NCI-H2107 treated with DMSO at 0.1 percent for 48 hours (cell line): ENCODE measurements around the gene MUC5B.

ENCODE experiments used
- DNase-seq: peaks from one replicate; lab custom pipeline; 2025; ENCODE audit not compliant: unreplicated experiment; lab: John Stamatoyannopoulos, UW

Gene MUC5B

DNA sequence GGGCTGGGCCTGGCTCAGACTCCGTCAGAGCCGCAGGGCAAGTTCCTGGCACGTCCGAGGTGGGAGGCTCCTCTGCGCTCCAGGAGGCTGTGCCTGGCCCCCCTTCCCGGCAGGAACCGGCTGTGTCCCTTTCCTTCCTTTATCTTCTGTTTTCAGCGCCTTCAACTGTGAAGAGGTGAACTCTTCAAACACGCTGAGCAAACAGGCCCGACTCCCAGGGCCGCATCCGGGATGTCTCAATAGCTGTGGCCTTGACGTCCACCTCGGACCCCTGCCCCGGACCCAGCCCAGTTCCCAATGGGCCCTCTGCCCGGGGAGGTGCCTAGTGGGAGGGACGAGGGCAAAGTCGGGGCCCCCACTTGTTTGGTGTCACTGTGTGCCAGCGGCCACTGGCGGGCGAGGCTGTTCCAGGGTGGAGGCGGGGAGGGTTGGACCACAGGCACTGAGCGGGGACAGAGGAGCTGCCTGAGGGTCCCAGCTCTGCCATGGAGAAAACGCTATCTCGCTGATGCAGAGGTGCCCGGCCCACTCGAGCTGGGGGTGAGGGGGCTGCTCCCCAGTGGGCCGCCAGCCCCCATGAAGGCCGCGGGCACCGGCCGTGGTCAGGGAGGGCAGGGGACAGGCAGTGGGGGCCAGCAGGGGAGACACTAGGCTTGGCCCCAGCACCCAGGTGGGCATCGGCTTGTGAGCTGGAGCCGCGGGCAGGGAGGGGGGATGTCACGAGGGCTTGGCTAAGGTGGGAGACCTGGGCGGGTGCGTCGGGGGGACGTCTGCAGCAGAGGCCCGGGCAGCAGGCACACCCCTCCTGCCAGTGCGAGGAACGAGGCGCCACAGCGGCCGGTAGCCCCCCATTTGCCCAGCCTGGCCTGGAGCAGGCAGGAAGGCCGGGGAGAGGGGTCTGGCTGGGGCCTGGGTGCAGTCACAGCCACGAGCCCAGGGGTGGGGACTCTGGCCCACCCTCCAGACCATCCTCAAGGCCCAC is 2.7 kb upstream of the MUC5B start:
- DNase-seq, result no peak

DNA sequence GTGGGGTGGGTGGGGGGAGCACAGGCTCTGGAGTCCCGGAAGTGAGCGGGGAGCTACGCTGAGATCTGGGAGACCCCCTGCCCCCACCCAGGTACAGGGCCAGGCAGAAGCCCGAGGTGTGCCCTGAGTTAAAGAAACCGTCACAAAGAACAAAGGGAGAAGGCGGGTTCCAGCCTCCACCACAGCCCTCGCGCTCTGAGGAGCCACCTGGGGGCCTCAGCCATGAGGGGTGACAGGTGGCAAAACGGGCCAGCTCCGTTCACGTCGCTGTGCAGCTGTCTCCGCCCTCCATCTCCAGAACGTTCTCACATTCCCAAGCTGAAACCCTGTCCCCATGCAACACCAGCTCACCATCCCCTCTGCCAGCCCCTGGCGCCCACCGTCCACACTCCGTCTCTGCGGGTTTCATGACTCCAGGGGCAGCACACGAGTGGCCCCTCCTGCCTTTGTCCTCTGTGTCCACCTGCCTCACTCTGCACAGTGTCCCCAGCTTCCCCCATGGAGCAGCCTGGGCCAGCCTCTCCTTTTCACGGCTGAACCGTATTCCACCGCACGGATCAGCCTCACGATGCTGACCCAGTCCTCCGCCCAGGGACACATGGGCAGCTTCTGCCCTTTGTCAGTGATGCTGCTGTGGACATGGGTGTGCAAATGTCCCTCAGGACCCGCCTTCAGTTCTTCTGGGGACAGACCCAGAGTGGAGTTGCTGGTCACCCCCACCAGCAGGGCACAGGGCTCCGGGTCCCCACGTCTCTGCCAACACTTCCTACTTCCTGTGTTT is 1.7 kb upstream of the MUC5B start:
- no peak for DNase-seq

DNA sequence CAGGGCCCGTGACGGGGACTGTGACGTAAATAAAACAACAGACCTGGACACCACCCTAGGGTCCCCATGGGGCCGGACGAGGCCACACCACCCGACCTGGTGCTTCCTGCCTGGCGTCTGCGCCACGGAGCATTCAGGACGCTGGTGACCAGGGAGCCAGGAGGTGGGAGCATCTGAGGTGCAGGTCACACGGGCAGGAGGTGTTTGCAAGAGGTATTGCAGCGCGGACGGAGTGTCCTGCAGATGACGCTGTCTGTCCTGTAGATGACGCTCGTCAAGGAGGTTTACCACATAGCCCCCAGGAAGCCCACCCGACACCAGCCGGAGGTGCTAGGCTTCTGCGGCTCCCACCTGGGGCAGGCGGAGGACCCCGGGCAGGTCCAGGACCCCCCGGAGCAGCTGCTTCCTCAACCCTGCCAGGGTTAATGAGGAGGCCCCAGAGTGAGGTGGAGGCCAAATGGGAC is 986 bp upstream of the MUC5B start:
- no peak for DNase-seq

DNA sequence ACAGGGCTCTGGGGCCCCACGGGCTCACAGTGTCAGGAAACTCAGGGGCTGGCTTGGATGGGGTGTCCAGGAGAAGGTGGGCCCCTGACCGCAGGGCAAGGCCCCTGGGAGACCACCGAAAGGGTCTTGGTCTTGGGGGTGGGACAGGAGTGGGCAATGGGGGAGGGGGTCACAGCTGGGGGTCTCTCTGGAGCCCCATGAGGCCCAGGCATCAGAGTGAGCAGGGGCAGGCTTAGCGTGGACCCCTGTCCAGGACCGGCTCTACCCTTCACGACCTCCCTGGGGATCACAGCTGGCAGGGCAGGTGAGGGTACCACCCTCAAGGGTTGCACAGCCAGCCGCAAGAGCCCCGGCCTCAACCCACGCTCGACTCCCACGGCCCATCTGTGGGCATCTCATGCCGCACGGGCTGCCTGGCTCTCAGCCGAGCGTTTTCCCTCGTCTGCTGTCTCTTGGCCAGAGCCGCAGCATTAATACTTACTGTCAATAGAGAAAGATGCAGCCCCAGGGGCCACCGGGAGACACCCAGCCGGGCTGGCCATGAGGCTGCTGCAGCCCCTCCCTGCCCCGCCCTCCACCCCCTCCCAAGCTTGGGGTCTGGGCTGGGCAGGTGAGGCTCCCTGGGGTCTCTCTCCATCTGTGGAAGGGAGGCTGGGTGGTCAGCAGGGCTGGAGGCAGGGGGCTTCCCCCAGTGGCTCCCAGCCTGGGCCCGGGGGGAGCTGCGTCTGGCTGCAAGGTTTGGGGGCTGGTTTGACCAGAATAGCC is 662 bp downstream of the MUC5B start:
- DNase-seq, result no peak

DNA sequence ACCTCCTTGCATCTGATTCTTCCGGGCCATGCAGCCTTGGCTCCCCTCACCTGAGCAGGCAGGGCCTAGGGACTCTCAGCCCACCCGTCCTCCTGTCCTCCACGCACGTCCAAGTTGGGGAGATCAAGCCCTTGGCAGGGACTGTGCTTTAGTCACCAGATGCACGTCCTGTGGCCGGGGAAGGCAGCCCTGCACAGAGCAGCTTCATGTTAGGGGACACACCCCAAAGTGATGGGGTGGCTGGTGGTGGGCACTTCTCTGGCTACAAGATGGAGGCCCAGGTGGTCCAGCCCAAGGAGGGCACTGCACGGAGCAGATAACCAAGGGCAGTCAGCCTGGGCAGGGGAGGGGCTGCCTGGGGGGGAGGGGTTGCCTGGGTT is 1.2 kb downstream of the MUC5B start:
- no peak for DNase-seq

DNA sequence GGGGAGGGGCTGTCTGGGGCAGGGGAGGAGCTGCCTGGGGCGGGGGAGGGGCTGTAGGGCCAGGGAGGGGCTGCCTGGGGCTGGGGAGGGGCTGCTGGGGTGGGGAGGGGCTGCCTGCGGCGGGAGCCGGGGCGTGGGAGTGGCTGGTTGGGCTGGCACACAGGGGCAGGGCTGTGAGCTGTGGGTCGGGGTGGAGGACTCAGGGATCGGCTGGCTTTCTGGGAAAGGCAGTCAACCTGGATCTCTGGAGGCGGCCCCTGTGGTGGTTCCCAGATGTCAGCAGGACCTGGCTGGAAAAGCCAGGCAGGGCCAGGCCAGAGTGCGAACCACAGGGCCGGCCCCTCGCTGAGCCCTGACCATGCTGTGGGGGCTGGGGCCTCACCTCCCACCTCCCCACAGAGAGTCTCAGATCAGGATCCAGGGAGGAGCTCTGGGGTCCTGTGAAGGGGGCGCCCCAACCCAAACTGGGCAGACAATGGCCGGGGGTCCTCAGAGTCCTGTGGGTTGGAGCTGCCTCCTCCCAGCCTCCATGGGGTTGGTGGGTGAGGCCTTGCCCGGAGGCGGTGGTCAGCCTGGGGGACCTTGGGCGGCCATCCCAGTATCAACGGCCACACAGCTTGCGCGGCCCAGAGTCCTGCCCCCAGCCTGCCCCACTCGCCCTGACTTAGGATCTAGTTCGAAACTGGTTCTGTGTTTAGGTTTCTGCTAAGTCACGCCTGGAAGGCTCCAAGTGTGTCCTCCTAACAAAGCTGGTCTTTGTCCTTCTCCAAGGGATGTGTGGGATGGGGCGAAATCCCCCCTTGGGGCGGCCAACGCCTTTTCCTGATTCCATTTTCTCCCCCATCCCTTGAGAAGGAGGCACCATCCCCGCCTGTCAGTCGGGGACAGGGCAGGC is 1.9 kb downstream of the MUC5B start:
- no peak for DNase-seq

DNA sequence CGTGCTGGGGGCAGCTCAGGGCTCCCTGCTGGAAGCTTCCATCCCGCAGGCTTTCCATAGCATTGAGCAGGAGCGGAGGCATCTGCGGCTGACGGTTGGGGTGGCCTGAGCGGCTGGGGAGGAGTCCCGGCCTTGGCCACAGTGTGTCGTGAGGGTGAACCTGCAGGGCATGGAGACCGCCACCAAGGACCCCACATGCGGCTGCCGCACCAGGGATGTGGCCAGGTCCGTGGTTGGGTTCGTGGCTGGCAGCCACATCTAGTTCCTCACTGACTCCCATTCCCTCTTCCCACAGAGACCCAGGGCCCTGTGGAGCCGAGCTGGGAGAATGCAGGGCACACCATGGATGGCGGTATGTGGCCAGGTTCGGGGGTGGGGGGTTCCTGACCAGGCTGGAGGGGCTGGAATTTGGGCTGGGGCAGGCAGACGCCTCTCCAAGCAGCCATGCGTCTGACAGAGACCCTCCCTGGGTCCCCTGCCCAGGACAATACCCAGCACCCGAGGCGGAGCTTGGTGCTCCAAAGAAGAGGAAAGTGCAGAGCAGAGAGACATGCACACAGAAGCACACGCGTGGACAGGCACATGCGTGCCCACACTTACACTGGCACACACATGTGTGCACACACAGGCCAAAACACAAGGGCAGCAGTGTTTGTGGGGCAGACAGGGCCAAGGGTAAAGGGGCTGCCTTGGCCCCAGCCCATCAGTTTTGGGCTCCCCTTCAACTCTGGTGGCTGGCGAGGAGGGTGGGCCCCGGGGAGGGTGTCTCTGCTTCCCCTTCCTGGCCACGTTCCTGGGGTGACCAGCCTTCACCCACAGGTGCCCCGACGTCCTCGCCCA is 2.7 kb downstream of the MUC5B start:
- no peak for DNase-seq

DNA sequence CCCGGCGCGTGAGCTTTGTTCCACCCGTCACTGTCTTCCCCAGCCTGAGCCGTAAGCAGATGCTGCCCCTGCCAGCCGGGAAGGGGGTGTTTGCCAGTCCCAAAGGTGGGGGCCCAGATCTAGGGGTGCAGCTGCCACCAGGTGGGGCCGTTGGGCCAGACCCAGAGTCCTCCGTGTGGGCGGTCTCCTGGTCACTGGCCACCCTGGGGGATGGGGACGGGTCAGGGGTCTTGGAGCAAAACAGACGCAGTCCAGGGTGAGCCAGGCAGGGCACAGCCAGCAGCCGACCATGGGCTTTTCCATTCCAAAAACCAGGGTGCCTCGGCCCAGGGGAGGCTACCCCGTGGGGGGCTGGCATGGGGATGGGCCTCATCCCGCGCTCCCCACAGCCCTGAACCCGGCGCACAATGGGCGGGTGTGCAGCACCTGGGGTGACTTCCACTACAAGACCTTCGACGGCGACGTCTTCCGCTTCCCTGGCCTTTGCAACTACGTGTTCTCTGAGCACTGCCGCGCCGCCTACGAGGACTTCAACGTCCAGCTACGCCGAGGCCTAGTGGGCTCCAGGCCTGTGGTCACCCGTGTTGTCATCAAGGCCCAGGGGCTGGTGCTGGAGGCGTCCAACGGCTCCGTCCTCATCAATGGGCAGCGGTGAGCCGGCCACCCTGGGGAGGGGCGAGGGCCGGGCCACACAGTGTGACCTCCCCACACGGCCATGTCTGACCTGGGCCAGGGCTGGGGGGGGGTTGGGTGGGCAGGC is 3.5 kb downstream of the MUC5B start:
- no peak for DNase-seq

DNA sequence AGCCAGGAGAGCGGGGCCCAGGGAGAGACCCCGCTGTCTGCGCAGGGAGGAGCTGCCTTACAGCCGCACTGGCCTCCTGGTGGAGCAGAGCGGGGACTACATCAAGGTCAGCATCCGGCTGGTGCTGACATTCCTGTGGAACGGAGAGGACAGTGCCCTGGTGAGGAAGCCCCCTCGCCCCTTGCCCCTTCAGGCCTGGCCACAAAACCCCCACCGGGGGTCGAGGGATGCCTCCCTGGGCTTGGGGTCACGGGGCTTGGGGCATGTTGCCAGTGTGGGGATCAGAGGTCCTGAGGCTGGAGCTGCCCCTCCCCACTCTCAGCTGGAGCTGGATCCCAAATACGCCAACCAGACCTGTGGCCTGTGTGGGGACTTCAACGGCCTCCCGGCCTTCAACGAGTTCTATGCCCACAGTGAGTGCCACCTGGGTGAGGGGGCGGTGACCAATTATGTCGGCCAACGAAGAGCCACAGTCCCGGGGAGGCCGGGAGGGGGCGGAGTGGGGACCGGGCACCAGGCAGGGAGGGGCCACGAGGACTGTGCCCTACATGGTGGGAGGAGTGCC is 4.2 kb downstream of the MUC5B start:
- no peak for DNase-seq

DNA sequence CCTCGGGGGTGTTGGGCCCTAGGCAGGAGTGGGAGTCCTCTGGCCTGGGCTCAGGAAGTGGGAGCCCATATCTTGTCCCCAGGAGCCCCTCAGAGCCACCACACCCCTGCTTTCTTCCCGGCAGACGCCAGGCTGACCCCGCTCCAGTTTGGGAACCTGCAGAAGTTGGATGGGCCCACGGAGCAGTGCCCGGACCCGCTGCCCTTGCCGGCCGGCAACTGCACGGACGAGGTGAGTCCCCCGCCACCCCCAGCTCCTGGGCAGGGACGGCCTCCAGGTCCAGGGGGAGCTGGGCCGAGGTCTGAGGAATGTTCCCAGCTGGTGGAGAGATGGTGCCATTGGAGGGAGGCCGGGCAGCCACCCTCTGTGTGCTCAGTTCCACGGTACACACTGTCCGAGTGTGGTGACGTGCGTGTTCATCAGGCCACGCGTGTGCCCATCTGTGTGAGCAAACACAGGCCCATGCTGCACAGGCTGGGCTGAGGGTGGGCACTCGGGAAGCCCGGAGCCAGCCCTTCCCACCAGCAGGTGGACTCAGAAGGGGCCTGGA is 4.8 kb downstream of the MUC5B start:
- no peak for DNase-seq

DNA sequence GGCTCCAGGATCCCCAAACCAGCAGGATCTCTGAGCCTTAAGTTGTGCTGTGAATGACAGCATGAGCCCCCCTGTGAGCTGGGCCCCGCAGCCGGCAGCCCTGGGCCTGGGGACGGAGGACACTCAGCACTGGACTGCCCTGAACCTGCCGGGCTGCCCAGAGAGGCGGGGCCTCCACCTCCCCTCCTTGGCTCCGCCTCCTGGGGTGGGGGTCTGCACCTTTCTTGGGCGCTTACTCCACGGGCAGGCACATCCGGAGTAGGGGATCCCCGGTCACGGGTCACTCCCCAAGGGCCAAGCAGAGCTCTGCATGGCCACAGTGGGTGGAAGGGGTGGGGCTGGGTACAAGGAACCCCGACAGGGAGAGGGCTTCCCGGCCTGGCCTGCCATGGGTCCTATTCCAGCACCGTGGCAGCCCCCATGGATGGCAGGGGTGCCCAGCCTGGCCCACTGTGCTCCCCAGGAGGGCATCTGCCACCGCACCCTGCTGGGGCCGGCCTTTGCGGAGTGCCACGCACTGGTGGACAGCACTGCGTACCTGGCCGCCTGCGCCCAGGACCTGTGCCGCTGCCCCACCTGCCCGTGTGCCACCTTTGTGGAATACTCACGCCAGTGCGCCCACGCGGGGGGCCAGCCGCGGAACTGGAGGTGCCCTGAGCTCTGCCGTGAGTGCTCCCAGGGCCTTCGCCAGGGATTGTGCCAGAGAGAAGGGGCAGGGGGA is 5.4 kb downstream of the MUC5B start:
- no peak for DNase-seq

DNA sequence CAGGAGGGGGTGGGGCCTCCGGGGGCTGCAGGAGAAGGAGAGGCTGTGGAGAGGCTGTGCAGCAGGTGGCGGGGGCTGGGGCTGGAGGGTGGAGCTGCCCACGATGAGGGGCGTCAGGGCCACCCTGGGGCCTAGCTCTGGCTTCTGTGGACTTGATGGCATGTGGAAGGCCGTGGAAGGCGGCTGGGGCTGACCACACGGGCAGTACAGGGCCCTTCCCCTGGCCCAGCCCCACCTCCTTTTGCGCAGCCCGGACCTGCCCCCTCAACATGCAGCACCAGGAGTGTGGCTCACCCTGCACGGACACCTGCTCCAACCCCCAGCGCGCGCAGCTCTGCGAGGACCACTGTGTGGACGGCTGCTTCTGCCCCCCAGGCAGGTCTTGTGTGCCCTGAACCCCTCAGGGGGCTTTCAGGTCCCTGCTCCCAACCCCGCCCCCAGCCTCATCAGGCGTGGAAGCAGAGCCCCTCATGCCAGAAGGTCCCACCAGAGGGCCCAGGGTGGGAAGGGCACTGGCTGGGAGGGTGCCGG is 6.1 kb downstream of the MUC5B start:
- no peak for DNase-seq

DNA sequence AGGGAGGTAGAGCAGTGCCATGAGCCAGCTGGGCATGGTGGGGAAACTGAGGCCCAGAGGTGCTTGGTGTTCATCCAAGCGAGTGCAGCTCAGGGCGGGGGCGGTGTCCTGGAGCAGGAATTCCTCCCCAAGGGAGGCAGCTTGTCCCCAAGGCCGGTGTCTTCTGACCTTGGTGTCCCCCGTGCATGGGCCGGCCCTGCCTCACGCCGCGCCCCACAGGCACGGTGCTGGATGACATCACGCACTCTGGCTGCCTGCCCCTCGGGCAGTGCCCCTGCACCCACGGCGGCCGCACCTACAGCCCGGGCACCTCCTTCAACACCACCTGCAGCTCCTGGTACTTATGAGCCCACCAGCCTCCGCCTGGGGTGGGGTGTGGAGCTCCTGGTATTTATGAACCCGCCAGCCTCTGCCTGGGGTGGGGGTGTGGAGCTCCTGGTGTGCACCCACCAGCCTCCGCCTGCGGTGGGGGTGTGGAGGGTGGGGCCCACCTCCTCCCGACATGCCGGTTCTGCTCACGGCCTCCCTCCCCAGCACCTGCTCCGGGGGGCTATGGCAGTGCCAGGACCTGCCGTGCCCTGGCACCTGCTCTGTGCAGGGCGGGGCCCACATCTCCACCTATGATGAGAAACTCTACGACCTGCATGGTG is 6.7 kb downstream of the MUC5B start:
- no peak for DNase-seq

DNA sequence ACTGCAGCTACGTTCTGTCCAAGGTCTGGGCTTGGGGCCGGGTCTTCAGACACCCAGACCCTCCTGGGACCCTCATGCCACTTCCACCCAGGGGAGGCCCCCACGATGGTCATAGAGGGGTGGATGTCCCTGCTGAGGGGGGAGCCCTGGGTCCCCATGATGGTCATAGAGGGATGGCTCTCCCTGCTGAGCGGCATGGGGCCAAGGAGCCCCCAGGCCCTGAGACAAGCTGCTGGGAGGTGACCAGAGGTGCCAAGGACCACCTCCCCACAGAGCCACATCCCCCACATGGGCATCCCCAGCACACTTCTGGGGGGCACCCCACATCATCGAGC is 7.2 kb downstream of the MUC5B start:
- no peak for DNase-seq

DNA sequence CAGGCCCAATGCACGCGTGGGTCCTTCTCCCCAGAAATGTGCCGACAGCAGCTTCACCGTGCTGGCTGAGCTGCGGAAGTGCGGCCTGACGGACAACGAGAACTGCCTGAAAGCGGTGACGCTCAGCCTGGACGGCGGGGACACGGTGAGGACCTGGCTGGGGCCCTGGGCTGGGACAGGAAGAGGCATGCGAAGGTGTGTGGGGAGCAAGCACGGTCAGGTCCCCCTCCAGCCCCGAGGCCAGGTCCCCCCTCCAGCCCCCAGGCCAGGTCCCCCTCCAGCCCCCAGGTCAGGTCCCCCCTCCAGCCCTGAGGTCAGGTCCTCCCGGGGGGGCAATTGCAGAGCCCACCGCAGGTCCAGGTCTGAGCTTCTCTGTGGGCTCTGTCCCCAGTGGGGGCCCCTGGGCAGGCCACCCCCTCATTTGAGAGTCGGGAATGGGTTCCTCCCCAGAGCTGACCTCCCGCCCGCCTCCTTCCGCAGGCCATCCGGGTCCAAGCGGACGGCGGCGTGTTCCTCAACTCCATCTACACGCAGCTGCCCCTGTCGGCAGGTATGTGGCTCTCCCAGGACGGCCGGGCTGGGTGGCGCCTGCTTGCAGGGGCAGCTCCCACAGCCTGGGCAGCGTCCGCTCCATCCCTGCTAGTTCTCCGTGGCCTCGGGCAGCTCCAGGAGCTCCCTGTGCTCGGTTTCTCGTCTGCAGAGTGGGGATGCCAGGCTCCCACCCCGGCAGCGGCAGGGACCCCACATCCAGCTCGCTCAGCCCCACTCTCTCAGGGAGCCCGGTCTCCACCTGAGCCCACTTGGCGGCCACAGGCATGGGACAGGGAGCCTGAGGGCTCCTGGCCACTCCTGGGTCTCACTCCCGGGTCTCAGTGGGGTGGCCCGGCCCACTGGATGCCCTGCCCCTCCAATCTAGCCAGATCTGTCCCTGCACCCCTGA is 7.9 kb downstream of the MUC5B start:
- no peak for DNase-seq
